Endothelial cell of umbilical vein (primary cell): Measurements from ENCODE around the gene OR9G1.

Source experiments
- CTCF ChIP-seq, 2 donors: IDR thresholded peaks; 1 replicate in 1 of 2; 2 replicates in 1 of 2; pipeline ENCODE4 v1.5.1; 2011; ENCODE audit warnings: low read length in 2 of 2, mild to moderate bottlenecking in 2 of 2, moderate library complexity in 2 of 2, control low read depth in 1 of 2, inconsistent platforms in 1 of 2, low read depth in 1 of 2; ENCODE audit not compliant: insufficient read depth in 1 of 2; ENCODE audit errors: extremely low read depth in 1 of 2
- POLR2A ChIP-seq: IDR thresholded peaks from 2 replicates; pipeline ENCODE4 v1.6.1; 2012; ENCODE audit warnings: low read depth, mild to moderate bottlenecking, control low read depth, low read length
- POLR2AphosphoS5 ChIP-seq: IDR thresholded peaks from 2 replicates; pipeline ENCODE4 v1.6.1; 2012; ENCODE audit warnings: low read depth, mild to moderate bottlenecking, control low read depth, low read length, moderate library complexity; ENCODE audit not compliant: insufficient read depth
- TF ChIP-seq, protein P1 (sequence below): IDR thresholded peaks from 2 replicates; pipeline ENCODE4 v1.6.1; 2011; ENCODE audit not compliant: insufficient read depth, insufficient read length

DNA sequence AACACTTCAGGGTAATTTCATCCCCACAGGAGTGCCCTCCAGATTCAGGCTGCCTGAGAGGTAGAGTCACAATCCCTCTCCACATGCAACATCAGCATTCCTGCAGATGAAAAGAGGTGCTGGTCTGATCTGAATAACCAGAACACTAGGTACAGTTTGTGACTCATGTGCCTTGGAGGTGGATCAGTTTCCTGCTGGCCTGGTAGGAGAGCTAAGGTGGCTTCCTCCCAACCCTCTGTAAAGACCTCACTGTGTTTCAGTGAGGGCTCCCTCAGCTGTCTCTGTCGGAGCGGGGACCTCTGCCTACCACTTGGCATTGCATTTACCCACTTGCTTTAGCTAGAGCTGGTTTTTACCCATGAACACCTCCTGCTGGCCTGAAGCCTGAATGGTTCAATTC lies 7.6 kb downstream of the OR9G1 start:
- TF ChIP-seq POLR2AphosphoS5 = no peak
- TF ChIP-seq CTCF (IDR thresholded peaks at IDR 0.05; ENCODE audit: extremely low read depth in 1 of 2, insufficient read depth in 1 of 2, low read depth in 1 of 2, low read length in 2 of 2) = no peak
- TF ChIP-seq POLR2A = no peak
- TF ChIP-seq, protein P1, sequence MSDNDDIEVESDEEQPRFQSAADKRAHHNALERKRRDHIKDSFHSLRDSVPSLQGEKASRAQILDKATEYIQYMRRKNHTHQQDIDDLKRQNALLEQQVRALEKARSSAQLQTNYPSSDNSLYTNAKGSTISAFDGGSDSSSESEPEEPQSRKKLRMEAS = no peak
